Caco-2 (cell line): ENCODE measurements around the gene COG8. TPM values are rescaled to one million over a fixed set of nuclear protein-coding genes. Genes with fewer than 3 reads are reported as not detected.

ENCODE experiments used
- BruUV-seq: library from RNA; stranded (reverse); fragments of 400-500 nt; replicated peaks from 2 replicates; lab custom pipeline; 2021; lab: Mats Ljungman, UMichigan
- CTCF ChIA-PET: fragments of 300-600 bp; sonication (Branson Sonifier 250); formaldehyde crosslinking; loops from one replicate; lab custom pipeline; 2022; ENCODE audit warnings: antibody characterized with exemption; lab: Charles Lee
- POLR2A ChIA-PET: fragments of 300-600 bp; sonication (Branson Sonifier 250); formaldehyde crosslinking; loops from one replicate; lab custom pipeline; 2022; ENCODE audit warnings: antibody characterized with exemption; lab: Charles Lee
- DNase-seq, 2 experiments: peaks; one replicate each; pipeline versions ENCODE4 v3.0.0 to v3.0.0-alpha.2; 2020 to 2022
- H3K27me3 ChIP-seq: replicated peaks from 2 replicates; pipeline ENCODE4 v1.6.0; 2011; ENCODE audit warnings: low read length; ENCODE audit not compliant: control insufficient read depth, insufficient read depth
- H3K36me3 ChIP-seq: 2 replicates; pipeline ENCODE4 v1.5.1; 2011; ENCODE audit warnings: low read length; ENCODE audit not compliant: control insufficient read depth, insufficient read depth
- H3K4me1 ChIP-seq: fragments of 250-450 bp; sonication (Bioruptor Pico); 2 replicates; pipeline ENCODE4 v1.5.1; 2020; ENCODE audit warnings: mild to moderate bottlenecking
- H3K4me3 ChIP-seq: 2 replicates; pipeline ENCODE4 v1.5.1; 2011; ENCODE audit warnings: low read depth, mild to moderate bottlenecking, control low read depth, low read length
- H3K9me3 ChIP-seq: fragments of 250-450 bp; sonication (Bioruptor Pico); 2 replicates; pipeline ENCODE4 v1.5.1; 2020; ENCODE audit warnings: mild to moderate bottlenecking, moderate library complexity
- H3K27ac Mint-ChIP-seq: one replicate; pipeline ENCODE4 v1.8.0; 2022; ENCODE audit warnings: mixed read lengths; ENCODE audit not compliant: unreplicated experiment
- H3K27me3 Mint-ChIP-seq: one replicate; pipeline ENCODE4 v1.8.0; 2022; ENCODE audit warnings: mixed read lengths; ENCODE audit not compliant: insufficient read depth, unreplicated experiment
- H3K36me3 Mint-ChIP-seq: one replicate; pipeline ENCODE4 v1.8.0; 2022; ENCODE audit warnings: mild to moderate bottlenecking, mixed read lengths; ENCODE audit not compliant: insufficient read depth, unreplicated experiment
- H3K4me1 Mint-ChIP-seq: one replicate; pipeline ENCODE4 v1.8.0; 2022; ENCODE audit warnings: low read depth, mixed read lengths; ENCODE audit not compliant: unreplicated experiment
- H3K4me3 Mint-ChIP-seq: one replicate; pipeline ENCODE4 v1.8.0; 2022; ENCODE audit warnings: mild to moderate bottlenecking, moderate library complexity, mixed read lengths; ENCODE audit not compliant: unreplicated experiment
- H3K9me3 Mint-ChIP-seq: one replicate; pipeline ENCODE4 v1.8.0; 2022; ENCODE audit warnings: mixed read lengths; ENCODE audit not compliant: unreplicated experiment
- intact Hi-C: fragments of 100-400 bp; cut with micrococcal nuclease; formaldehyde crosslinking; loops from one replicate; pipeline ENCODE4 v1.10.0; 2022; ENCODE audit not compliant: unreplicated experiment
- total RNA-seq: library from RNA; stranded (reverse); gene quantifications from 2 replicates; pipeline ENCODE4 v1.2.3, GENCODE V29; 2022
- TF ChIP-seq, protein P1 (sequence below), 2 experiments: fragments of 200-600 bp in 1 of 2; IDR thresholded peaks; 1 replicate in 1 of 2; 2 replicates in 1 of 2; pipeline versions ENCODE4 v1.5.1 to v1.8.0; 2011 to 2022; ENCODE audit warnings: antibody characterized with exemption in 1 of 2, control low read depth in 1 of 2, inconsistent platforms in 1 of 2, low read depth in 1 of 2, low read length in 1 of 2, mild to moderate bottlenecking in 1 of 2, moderate library complexity in 1 of 2; ENCODE audit not compliant: insufficient read depth in 1 of 2, severe bottlenecking in 1 of 2, unreplicated experiment in 1 of 2

The COG8 gene
- total RNA-seq, 1 experiment from 2014 or later, result 57.4 TPM

DNA sequence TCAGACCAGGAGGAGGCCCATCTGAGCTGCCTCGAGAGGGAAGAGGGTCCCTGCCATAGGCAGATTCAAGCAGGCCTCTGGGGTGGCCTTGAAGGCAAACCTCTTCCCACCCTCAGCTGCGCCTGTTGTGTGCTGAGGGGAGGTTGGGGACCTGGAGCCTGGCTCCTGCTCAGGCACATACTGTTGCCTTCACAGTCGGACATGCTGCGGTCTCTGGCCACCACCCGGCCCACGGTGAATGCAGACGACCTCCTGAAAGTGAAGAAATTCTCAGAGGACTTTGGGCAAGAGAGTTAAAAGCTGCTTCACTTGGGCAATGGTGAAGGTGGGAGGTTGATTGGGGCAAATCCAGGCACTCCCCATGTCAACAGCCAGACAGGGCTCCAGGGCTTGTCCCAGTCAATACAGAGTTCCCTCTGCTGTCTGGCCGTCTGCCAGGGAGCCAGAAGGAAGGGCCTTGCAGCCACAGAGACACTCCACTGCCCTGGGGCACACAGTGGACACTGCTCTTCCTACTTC lies 15.3 kb downstream of the COG8 start:
- TF ChIP-seq, protein P1, sequence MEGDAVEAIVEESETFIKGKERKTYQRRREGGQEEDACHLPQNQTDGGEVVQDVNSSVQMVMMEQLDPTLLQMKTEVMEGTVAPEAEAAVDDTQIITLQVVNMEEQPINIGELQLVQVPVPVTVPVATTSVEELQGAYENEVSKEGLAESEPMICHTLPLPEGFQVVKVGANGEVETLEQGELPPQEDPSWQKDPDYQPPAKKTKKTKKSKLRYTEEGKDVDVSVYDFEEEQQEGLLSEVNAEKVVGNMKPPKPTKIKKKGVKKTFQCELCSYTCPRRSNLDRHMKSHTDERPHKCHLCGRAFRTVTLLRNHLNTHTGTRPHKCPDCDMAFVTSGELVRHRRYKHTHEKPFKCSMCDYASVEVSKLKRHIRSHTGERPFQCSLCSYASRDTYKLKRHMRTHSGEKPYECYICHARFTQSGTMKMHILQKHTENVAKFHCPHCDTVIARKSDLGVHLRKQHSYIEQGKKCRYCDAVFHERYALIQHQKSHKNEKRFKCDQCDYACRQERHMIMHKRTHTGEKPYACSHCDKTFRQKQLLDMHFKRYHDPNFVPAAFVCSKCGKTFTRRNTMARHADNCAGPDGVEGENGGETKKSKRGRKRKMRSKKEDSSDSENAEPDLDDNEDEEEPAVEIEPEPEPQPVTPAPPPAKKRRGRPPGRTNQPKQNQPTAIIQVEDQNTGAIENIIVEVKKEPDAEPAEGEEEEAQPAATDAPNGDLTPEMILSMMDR (IDR thresholded peaks at IDR 0.05; ENCODE audit: insufficient read depth in 1 of 2, low read depth in 1 of 2, low read length in 1 of 2, severe bottlenecking in 1 of 2, unreplicated experiment in 1 of 2), result no peak
- CTCF ChIA-PET, result interaction anchor here (0.5 kb wide), 1 partner anchor 12 kb away, joined by 5 read pairs; no protein-coding TSS in a partner anchor
- BruUV-seq, result no TSS peak
- DNase-seq, result no peak
- peaks cover 22% of the 10 kb centered on the region for H3K4me1 ChIP-seq
- no peaks in the 10 kb centered on the region for H3K27me3 Mint-ChIP-seq
- POLR2A ChIA-PET, result no interaction called here
- no peaks in the 10 kb centered on the region for H3K9me3 Mint-ChIP-seq
- no peaks in the 10 kb centered on the region for H3K9me3 ChIP-seq
- H3K27me3 ChIP-seq, result no peaks in the 10 kb centered on the region
- peaks cover 23% of the 10 kb centered on the region for H3K36me3 ChIP-seq
- intact Hi-C loops, result no loop called here
- no peak overlapping the region for H3K4me3 Mint-ChIP-seq
- H3K27ac Mint-ChIP-seq, result no peak overlapping the region
- no peak overlapping the region for H3K4me3 ChIP-seq
- peaks cover 29% of the 10 kb centered on the region for H3K4me1 Mint-ChIP-seq
- H3K36me3 Mint-ChIP-seq, result peaks cover 97% of the 10 kb centered on the region

DNA sequence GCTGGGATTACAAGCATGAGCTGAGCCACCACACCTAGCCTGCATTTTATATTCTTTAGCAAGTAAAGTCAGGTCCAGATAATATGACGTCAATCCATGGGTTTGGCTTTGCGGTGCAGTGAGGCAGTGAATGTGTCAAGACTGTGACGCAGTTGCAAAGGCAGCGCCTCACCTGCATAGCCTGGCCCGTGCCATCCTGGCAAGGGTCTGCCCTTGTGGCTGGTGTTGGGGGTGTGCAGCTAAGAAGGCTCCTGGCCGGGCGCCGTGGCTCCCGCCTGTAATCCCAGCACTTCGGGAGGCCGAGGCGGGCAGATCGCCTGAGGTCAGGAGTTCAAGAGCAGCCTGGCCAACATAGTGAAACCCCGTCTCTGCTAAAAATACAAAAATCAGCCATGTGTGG lies 15.9 kb downstream of the COG8 start:
- Mint-ChIP-seq H3K27ac (no peak overlapping the region), H3K9me3 (no peaks in the 10 kb centered on the region), H3K27me3 (no peaks in the 10 kb centered on the region), H3K36me3 (peaks cover 97% of the 10 kb centered on the region), H3K4me1 (peaks cover 22% of the 10 kb centered on the region), H3K4me3 (no peak overlapping the region)
- BruUV-seq, result no TSS peak
- no peak for DNase-seq
- CTCF ChIA-PET, result interaction anchor here (0.5 kb wide), 1 partner anchor 12 kb away, joined by 5 read pairs; no protein-coding TSS in a partner anchor
- TF ChIP-seq, protein P1 (IDR thresholded peaks at IDR 0.05; ENCODE audit: insufficient read depth in 1 of 2, low read depth in 1 of 2, low read length in 1 of 2, severe bottlenecking in 1 of 2, unreplicated experiment in 1 of 2), result no peak
- Histone ChIP-seq H3K36me3 (peaks cover 23% of the 10 kb centered on the region), H3K4me1 (peaks cover 16% of the 10 kb centered on the region), H3K9me3 (no peaks in the 10 kb centered on the region), H3K27me3 (no peaks in the 10 kb centered on the region), H3K4me3 (no peak overlapping the region)
- intact Hi-C loops, result no loop called here
- POLR2A ChIA-PET, result no interaction called here

DNA sequence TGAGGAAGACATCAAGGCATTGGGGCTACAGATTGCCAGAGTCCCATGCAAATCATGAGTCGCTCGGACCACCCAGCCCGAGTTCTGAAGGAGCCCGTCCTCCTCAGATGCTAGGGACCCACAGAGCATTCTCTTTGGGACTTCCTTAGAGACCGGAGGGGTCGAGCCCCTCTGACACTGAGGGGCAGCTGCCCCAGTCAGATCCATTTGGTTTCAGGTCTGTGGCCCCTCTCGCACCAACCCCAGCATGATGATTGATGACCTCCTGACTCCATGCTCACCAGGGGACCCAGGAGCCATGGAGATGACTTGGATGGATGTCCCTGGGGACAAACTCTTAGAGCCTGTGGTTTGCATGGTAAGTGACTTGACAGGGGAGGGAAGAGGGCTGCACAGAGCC lies 17.0 kb downstream of the COG8 start:
- Histone ChIP-seq H3K4me1 (peaks cover 13% of the 10 kb centered on the region), H3K9me3 (no peaks in the 10 kb centered on the region), H3K27me3 (no peaks in the 10 kb centered on the region), H3K4me3 (no peak overlapping the region), H3K36me3 (peaks cover 21% of the 10 kb centered on the region)
- Mint-ChIP-seq H3K9me3 (no peaks in the 10 kb centered on the region), H3K4me3 (no peak overlapping the region), H3K27me3 (no peaks in the 10 kb centered on the region), H3K36me3 (peaks cover 95% of the 10 kb centered on the region), H3K4me1 (peaks cover 19% of the 10 kb centered on the region), H3K27ac (no peak overlapping the region)
- BruUV-seq, result no TSS peak
- ChIA-PET POLR2A (no interaction called here), CTCF (no interaction called here)
- DNase-seq, result peak in 1 of 2 experiments; percentile 30
- TF ChIP-seq, protein P1 (IDR thresholded peaks at IDR 0.05; ENCODE audit: insufficient read depth in 1 of 2, low read depth in 1 of 2, low read length in 1 of 2, severe bottlenecking in 1 of 2, unreplicated experiment in 1 of 2), result no peak
- intact Hi-C loops, result no loop called here
